HG02981 (cell line): ENCODE results near the gene SH2D3C.

Source experiments
- ATAC-seq: cut with Tn5 transposase; IDR thresholded peaks from one replicate; pipeline ENCODE4 v1.9.1; 2021; ENCODE audit warnings: mild to moderate bottlenecking, moderate library complexity; ENCODE audit not compliant: unreplicated experiment

Gene SH2D3C, protein sequence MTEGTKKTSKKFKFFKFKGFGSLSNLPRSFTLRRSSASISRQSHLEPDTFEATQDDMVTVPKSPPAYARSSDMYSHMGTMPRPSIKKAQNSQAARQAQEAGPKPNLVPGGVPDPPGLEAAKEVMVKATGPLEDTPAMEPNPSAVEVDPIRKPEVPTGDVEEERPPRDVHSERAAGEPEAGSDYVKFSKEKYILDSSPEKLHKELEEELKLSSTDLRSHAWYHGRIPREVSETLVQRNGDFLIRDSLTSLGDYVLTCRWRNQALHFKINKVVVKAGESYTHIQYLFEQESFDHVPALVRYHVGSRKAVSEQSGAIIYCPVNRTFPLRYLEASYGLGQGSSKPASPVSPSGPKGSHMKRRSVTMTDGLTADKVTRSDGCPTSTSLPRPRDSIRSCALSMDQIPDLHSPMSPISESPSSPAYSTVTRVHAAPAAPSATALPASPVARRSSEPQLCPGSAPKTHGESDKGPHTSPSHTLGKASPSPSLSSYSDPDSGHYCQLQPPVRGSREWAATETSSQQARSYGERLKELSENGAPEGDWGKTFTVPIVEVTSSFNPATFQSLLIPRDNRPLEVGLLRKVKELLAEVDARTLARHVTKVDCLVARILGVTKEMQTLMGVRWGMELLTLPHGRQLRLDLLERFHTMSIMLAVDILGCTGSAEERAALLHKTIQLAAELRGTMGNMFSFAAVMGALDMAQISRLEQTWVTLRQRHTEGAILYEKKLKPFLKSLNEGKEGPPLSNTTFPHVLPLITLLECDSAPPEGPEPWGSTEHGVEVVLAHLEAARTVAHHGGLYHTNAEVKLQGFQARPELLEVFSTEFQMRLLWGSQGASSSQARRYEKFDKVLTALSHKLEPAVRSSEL

GRCh38 chr9:127778280-127779135, at the start of gene SH2D3C:
TSS of gene SH2D3C (minus strand) at chr9:127778666. CDS start at chr9:127778627, 39 bp downstream.
- peak; percentile 2 for ATAC-seq

DNA sequence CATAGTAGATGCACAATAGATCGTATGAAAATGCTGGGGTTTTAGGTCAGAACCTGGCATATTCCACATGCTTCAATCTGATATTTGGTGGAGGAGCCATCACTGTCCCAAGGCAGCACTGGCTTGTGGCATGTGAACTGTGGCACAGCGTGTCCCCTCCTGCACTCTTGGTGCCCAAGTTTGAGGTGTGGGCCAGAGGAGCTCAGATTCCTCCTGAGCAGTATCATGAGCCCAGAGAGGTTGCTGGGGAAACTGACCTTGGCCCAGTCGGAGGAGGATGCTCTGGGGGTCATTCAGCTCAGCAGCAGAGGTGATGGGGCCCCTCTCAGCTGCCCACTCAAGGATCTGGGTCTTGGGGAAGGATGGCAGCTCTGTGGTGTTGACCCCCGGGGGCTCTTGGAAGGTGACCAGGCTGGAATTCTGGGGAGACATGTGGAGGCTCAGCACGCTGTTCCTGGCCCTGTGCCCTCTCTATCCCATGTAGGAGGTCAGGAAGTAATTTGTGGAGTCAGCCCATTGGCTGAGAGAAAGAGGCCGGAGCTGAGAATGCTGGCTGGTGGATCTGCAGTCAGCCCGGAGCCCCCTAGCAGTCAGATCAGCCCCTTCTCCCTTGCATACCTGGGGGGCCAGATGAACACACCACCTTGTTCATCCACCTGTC, 47.9 kb upstream of the SH2D3C start:
- no peak for ATAC-seq

DNA sequence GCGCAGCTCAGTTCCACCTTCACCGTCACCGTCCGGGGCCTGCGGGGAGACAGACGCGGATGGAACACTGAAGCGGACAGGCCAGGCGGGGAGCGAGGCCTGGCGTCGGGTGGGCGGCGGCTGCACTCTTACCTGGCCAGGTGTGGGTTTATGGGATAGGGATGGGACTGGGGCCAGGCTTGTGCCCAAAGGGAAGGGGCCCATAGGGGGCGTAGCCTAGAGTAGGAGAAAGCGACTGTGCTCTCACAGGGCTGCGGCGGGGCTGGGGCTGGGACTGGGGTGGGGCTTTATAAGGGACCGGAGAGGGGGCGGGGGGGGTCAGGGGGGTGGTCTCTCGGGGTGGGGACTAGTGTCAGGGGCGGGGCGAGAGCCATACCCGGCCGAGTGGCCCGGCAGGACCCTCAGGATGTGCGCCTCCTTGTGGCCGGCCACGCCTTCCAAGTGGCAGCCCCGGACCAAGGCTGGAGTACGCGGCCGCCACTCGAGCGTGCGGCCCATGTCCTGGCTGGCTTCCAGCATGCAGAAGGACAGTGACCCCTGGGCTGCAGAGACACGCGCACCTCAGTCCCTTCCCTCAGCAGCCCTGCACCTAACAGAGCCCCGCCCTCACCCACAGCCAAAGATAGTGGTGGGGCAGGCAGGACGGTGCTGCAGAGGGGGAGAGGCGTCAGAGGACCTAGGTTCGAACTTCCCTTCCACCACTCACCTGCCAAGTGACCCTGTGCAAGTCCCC, 47.0 kb upstream of the SH2D3C start:
- no peak for ATAC-seq

- ATAC-seq = no peak
Measured at GRCh38 chr9:127822108-127822507, 43.6 kb upstream of the SH2D3C start.

- no peak for ATAC-seq
Measured at GRCh38 chr9:127818574-127818973, 40.1 kb upstream of the SH2D3C start.

DNA sequence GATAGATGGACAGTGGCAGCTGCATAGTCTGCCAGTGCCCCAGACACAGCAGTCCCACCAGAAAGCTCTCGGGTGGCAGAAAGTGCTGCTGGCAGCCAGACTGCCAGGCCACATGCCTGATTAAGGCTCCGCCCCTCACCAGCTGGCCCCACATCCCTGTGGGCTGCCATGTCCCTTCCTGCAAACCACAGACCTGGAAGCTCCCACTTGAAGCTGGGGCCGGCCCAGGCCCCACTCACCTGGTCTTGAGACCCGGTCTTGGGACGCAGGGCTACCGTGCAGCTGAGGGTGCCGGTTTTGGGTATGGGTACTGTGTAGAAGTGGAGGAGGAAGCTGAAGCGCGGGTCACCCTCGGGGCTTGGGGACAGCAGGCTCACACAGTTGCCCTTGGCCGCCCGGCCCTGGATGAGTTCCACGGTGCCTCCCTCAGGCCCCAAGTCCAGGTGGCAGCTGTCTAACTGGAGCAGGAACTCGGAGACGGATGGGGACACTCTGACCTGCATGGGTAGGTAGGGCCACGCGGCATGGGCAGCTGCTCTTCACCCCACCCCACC, 39.5 kb upstream of the SH2D3C start:
- no peak for ATAC-seq

- no peak for ATAC-seq
Measured at GRCh38 chr9:127816728-127817127, 38.3 kb upstream of the SH2D3C start.

DNA sequence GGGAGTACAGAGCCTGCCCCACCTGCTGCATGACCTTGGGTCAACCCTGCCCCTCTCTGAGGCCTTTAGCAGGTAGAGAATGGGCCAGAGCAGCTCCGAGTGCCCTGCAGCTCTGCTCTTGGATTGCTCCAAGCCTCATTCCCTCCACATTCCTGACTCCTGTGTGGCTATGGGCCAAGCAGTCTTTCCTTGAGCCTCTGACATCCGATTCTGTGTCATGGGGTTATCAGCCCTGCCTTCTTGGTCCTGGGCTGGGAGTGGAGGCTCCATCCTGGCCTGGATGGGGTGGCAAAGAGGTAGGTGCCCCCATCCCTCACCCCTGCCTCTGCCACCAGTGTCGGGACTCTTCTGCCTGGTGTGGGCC, 37.9 kb upstream of the SH2D3C start:
- ATAC-seq = no peak

DNA sequence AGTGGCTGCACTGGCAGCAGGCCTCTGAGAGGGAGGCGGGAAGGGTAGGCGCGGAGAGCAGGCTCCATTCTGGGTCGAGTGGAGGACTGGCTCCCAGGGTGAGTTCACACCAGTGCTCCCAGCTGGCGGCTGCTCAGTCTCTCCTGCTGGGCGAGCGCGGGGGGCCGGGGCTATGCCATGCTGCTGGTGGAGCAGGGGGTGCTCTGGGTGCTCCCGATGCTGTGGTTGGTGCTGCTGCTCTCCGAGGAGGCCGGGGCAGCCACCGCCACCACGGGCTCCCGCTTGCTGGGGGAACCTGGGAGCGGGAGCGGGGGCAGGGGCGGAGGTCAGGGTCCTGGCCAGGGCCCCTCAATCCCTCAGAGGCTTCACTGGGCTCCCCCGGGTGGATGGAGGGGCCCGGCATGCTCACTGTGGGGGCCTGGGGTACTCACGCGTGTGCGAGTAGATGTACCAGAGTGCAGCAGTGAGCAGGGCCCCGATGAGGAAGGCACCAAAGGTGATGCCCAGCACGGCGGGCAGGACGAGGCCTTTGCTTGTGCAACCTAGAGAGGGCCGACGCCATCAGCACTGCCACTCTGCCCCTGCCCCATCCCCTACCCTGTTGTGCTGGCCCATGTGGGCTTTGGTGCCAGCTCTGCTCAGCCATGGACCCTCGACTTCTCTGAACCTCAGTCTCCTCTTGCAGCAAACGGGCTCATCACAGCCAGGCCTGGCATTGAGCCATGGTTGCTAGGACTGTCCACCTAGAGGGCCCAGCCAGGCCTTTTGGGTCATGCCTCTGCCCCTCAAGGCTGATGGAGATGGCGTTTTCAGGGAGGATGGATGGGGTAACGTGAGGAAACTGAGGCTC, 37.3 kb upstream of the SH2D3C start:
- ATAC-seq = no peak

- ATAC-seq = no peak
Measured at GRCh38 chr9:127814619-127815511, 36.4 kb upstream of the SH2D3C start.

DNA sequence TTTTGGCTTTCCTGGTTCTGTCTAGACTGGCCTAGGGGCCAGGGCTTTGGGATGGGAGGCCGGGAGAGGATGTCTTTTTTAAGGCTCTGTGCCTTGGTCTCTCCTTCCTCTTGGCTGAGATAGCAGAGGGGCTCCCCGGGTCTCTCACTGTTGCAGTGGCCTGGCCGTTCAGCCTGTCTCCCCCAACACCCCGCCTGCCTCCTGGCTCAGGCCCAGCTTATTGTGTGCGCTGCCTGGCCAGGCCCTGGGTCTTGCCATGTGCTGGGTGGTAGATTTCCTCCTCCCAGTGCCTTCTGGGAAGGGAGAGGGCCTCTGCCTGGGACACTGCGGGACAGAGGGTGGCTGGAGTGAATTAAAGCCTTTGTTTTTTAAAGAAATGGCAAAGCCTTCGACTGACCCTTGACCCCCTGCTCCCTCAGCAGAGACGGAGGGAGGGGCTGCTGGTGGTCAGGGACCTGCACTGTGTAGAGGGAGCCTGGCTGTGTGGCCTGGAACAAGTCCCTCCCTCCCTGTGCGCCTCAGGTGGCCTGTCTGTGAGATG, 35.3 kb upstream of the SH2D3C start:
- no peak for ATAC-seq

GRCh38 chr9:127812936-127813675, 34.6 kb upstream of the SH2D3C start:
- ATAC-seq = no peak

GRCh38 chr9:127812011-127812410, 33.5 kb upstream of the SH2D3C start:
- no peak for ATAC-seq

GRCh38 chr9:127810378-127811187, 32.1 kb upstream of the SH2D3C start:
- no peak for ATAC-seq

DNA sequence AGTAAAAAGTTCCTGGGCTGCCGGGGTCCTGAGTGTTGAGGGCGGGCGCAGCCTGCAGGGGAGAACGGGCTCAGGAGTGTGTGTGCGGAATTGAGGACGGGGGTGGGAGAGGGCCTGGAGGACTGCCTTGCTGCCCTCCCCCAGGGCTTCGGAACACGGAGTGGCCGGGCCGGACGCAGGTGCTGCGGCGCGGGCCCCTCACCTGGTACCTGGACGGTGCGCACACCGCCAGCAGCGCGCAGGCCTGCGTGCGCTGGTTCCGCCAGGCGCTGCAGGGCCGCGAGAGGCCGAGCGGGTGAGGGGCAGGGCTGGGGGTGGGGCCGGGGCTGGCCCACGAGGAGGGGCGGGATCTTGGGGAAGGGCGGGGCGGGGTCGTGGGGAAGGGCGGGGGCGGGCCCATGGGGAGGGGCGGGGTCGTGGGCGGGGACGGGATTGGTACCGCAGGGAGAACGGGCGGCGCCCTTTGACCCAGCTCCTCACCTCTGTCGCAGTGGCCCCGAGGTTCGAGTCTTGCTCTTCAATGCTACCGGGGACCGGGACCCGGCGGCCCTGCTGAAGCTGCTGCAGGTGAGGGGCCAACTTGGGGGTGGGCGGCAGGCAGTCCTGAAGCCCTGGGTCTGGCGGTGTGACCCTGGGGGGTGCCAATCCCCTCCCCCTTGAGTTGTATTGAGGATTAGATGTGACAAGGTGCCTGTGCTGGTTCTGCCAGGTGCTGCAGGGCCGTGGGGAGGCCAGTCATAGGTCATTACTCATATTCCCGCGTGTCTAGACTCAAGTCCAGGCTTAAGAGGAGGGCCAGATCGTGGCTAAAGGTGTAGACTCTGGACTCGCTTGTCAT, 31.3 kb upstream of the SH2D3C start:
- no peak for ATAC-seq
